ENCODE data around the gene ABCB9.

ABCB9 gene

GRCh38 chr12:122999196-122999946, 33.1 kb upstream of the ABCB9 start:
- H3K79me2 ChIP-seq (ENCODE audit: control insufficient read depth, low read length), result no peaks in the 10 kb centered on the region
- TF ChIP-seq EZH2phosphoT487 (IDR thresholded peaks at IDR 0.05; ENCODE audit: borderline replicate concordance, low read length) (no peak), CTCF (IDR thresholded peaks at IDR 0.05; ENCODE audit: low read depth, low read length, poor library complexity, severe bottlenecking) (no peak)
- H3F3A ChIP-seq (ENCODE audit: control insufficient read depth, insufficient read depth), result no peaks in the 10 kb centered on the region
- H4K20me1 ChIP-seq (ENCODE audit: control insufficient read depth, insufficient read depth, low read depth, low read length), result no peaks in the 10 kb centered on the region
- H3K9me3 ChIP-seq (ENCODE audit: control insufficient read depth, insufficient read depth, low read length), result no peaks in the 10 kb centered on the region
- H3K4me3 ChIP-seq (ENCODE audit: low read length), result no peak overlapping the region
- no peak overlapping the region for H3K4me2 ChIP-seq (ENCODE audit: low read length)
- no peaks in the 10 kb centered on the region for H3K27me3 ChIP-seq (ENCODE audit: control insufficient read depth, low read length)
- no peaks in the 10 kb centered on the region for H3K4me1 ChIP-seq (ENCODE audit: control insufficient read depth, low read length)
- no peaks in the 10 kb centered on the region for H3K9me2 ChIP-seq (replicated peaks; ENCODE audit: control insufficient read depth, low read length)
- H3K36me3 ChIP-seq (ENCODE audit: control insufficient read depth, low read length), result no peaks in the 10 kb centered on the region
- no peak overlapping the region for H3K27ac ChIP-seq (ENCODE audit: low read depth, low read length)

- Histone ChIP-seq H3K27ac (ENCODE audit: low read depth, low read length) (no peak overlapping the region), H3K9me3 (ENCODE audit: control insufficient read depth, insufficient read depth, low read length) (no peaks in the 10 kb centered on the region), H3K4me1 (ENCODE audit: control insufficient read depth, low read length) (no peaks in the 10 kb centered on the region), H3K27me3 (ENCODE audit: control insufficient read depth, low read length) (no peaks in the 10 kb centered on the region), H3F3A (ENCODE audit: control insufficient read depth, insufficient read depth) (no peaks in the 10 kb centered on the region), H3K36me3 (ENCODE audit: control insufficient read depth, low read length) (no peaks in the 10 kb centered on the region), H3K79me2 (ENCODE audit: control insufficient read depth, low read length) (no peaks in the 10 kb centered on the region), H4K20me1 (ENCODE audit: control insufficient read depth, insufficient read depth, low read depth, low read length) (no peaks in the 10 kb centered on the region), H3K4me2 (ENCODE audit: low read length) (no peak overlapping the region), H3K9me2 (replicated peaks; ENCODE audit: control insufficient read depth, low read length) (no peaks in the 10 kb centered on the region), H3K4me3 (ENCODE audit: low read length) (no peak overlapping the region)
- no peak for TF ChIP-seq CTCF (IDR thresholded peaks at IDR 0.05; ENCODE audit: low read depth, low read length, poor library complexity, severe bottlenecking)
- no peak for TF ChIP-seq EZH2phosphoT487 (IDR thresholded peaks at IDR 0.05; ENCODE audit: borderline replicate concordance, low read length)
Observed at GRCh38 chr12:122998316-122998715, 32.1 kb upstream of the ABCB9 start.

GRCh38 chr12:122997343-122998250, 31.3 kb upstream of the ABCB9 start:
- Histone ChIP-seq H3F3A (ENCODE audit: control insufficient read depth, insufficient read depth) (no peaks in the 10 kb centered on the region), H3K9me3 (ENCODE audit: control insufficient read depth, insufficient read depth, low read length) (no peaks in the 10 kb centered on the region), H3K4me2 (ENCODE audit: low read length) (no peak overlapping the region), H4K20me1 (ENCODE audit: control insufficient read depth, insufficient read depth, low read depth, low read length) (no peaks in the 10 kb centered on the region), H3K79me2 (ENCODE audit: control insufficient read depth, low read length) (no peaks in the 10 kb centered on the region), H3K27me3 (ENCODE audit: control insufficient read depth, low read length) (no peaks in the 10 kb centered on the region), H3K4me1 (ENCODE audit: control insufficient read depth, low read length) (no peaks in the 10 kb centered on the region), H3K4me3 (ENCODE audit: low read length) (no peak overlapping the region), H3K9me2 (replicated peaks; ENCODE audit: control insufficient read depth, low read length) (no peaks in the 10 kb centered on the region), H3K27ac (ENCODE audit: low read depth, low read length) (no peak overlapping the region), H3K36me3 (ENCODE audit: control insufficient read depth, low read length) (no peaks in the 10 kb centered on the region)
- TF ChIP-seq EZH2phosphoT487 (IDR thresholded peaks at IDR 0.05; ENCODE audit: borderline replicate concordance, low read length) (no peak), CTCF (IDR thresholded peaks at IDR 0.05; ENCODE audit: low read depth, low read length, poor library complexity, severe bottlenecking) (no peak)

Data from DOHH2 (cell line).